NK-92 (cell line): ENCODE data around the gene ADGRG3.

ENCODE experiments used
- DNase-seq: peaks from one replicate; lab custom pipeline; 2025; ENCODE audit not compliant: unreplicated experiment; lab: John Stamatoyannopoulos, UW

Gene ADGRG3

DNA sequence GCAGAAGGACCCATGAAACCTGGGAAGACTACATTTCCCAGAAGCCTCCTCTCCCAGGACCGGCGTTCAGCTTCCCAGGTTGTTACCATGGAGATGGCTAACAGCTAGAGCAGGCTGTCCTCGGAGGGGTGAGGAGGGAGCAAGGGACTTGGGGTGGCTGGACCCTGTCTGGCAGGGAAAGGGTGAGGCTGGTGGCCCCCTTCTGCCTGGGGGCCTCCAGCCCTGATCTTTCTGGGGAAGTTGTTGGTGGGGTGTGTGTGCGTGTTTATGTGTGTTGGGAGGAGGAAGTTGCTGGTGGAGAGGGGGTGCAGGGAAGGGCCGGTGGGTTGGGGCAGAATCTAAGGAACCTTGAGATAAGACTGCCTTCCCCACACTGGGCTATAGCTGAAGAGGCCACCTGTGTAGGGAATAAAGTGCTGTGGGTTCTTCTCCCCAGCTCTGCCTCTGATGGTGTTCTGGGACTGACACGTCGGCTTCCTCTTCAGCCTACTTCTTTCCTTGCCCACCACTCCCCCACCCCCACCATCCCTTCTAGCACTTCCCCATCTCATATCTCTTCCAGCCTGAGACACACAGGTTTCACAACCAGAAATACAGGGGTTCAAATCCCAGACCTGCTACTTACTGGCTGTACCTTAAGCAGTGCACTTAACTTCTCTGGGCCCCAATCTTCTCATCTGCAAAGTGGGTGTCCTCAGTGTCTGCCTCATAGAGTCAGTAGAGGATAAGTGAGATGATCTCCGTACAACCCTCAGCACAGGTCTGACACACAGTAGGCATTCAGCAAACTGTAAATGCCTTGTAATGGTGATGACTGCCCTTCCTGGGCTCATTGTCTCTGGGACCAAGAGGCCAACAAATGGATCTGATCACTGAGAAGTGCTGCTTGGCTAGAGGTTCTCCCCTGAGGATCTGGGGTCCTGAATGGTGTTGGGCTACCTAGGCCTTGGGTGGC is 26.9 kb downstream of the ADGRG3 start, which contains the start of gene DRC7:
TSS of gene DRC7 (plus strand) at position 82 of the 955 bp plus-strand sequence. CDS start 3,144 bp downstream, outside the sequence.
- no peak for DNase-seq

GRCh38 chr16:57695680-57696069 is 27.6 kb downstream of the ADGRG3 start:
- no peak for DNase-seq

DNA sequence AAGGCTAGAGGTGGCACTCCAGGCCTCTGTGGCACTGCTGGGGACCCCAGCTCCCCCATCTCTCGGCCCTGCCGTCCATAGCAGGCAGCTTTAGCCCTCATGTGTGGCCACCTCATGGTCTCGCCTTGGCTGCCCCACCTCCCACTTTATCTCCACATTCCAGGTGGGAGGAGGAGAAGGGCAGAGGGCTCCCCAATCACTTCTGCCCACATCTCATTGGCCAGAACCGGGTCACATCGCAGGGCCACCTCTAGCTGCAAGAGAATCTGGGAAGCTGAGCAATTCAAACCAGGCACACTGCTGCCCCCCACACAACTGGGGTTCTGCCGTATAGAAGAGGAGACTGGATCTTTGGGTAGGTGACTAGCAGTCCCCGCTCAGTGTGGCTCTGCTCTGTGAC is 28.1 kb downstream of the ADGRG3 start:
- DNase-seq: no peak

DNA sequence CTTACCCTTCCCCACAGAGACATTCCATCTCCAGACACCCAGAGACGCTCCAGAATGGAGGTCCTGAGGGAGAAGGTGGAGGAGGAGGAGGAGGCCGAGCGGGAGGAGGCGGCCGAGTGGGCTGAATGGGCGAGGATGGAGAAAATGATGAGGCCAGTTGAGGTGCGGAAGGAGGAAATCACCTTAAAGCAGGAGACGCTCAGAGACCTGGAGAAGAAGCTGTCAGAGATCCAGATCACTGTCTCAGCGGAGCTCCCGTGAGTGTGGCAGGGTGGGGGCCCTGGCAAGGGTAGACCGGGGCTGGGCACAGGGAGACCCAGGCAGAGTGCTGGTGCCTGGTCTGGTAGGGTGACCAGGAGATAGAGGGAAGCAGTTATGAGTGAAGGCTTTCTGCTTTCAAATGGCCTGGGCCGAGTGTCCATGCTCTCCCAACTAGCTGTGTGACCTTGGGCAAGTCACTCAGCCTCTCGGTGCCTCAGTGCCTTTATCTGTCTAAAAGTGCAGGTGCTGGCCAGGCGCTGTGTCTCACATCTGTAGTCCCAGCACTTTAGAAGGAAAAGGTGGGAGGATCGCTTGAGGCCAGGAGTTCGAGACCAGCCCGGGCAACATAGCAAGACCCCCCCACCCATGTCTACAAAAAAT is 29.9 kb downstream of the ADGRG3 start:
- DNase-seq: no peak

- DNase-seq: no peak
Measured at GRCh38 chr16:57698812-57699405, 30.8 kb downstream of the ADGRG3 start.

GRCh38 chr16:57699481-57699880 is 31.4 kb downstream of the ADGRG3 start:
- DNase-seq: no peak

GRCh38 chr16:57699899-57700298 is 31.8 kb downstream of the ADGRG3 start:
- no peak for DNase-seq

DNA sequence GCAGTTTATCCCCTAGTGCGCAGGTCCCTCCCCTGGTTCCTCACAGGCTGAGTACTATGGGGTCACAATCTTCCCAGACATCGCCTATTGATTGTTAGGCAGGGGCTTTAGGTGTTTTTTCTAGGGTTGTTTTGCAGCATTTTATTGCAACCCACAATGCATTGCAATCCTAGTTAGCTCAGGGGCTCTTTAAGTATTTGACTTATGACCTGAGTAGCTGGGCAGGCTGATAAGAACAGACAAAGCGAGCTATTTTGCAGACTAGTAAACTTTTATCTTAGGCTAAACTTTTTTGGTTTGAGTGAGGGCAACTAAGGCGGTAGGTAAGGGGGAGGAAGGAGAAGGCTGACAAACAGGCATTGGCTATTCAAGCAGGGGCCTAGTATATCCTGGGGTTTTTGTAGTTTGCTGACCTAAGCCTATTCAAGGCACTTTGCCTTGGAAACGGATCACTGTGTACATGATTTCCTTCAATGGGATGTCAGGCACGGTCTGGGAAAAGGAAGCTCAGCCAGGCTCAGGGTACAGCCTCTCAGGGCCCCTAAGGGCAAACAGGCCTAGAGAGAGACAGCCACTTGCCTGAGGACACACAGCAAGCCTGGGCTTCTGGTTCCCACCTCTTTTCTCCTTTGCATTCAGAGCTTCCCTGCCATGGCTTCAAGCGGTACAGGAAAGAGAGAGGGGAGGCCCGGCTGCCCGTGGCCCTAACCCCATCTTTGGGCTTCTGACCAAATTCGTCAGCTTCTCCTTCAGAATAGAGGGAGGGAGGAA is 32.9 kb downstream of the ADGRG3 start:
- DNase-seq: no peak

DNA sequence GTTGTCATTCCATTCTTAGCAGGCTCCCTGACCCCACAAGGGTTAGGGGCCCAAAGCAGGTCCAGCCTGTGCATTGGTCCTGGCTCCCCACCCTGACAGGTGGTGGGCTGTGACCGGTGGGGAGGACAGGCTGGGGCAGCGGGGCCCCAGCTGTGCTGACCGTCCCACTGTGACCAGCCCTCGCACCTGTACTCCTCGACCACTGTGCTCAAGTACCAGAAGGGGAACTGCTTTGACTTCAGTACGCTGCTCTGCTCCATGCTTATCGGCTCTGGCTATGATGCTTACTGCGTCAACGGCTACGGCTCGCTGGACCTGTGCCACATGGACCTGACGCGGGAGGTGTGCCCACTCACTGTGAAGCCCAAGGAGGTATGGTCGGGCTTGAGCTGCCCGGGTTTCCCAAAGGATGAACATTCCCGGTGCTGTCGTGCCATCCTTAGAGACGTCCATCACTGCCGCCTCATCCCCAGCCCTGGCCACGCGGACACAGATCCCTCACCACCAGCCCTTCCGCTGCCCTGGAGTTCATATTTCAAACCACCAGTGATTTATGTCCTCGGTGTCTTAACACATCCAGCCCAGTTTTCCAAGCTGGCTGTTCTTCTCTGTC is 33.8 kb downstream of the ADGRG3 start:
- DNase-seq: no peak

- DNase-seq: no peak
Measured at GRCh38 chr16:57703416-57704010, 35.4 kb downstream of the ADGRG3 start.

GRCh38 chr16:57704011-57704904 is 36.2 kb downstream of the ADGRG3 start:
- no peak for DNase-seq

GRCh38 chr16:57704905-57705852 is 37.1 kb downstream of the ADGRG3 start:
- DNase-seq: no peak

DNA sequence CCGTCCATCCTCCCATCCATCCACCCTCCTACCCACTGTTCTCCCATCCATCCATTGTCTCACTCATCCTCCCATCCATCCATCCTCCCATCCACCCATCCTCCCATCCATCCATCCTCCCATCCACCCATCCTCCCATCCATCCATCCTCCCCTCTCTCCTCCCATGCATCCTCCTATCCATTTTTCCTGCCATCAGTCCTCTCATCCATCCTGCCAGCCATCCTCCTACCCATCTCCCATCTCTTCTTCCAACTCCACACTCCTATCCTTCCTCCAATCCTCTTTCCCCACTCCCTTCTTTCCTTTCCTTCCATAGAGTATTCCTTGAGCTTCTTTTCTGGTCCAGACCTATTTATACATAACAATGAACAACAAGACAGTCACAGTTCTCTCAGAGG is 38.6 kb downstream of the ADGRG3 start:
- no peak for DNase-seq

GRCh38 chr16:57707331-57707730 is 39.2 kb downstream of the ADGRG3 start:
- DNase-seq: no peak

DNA sequence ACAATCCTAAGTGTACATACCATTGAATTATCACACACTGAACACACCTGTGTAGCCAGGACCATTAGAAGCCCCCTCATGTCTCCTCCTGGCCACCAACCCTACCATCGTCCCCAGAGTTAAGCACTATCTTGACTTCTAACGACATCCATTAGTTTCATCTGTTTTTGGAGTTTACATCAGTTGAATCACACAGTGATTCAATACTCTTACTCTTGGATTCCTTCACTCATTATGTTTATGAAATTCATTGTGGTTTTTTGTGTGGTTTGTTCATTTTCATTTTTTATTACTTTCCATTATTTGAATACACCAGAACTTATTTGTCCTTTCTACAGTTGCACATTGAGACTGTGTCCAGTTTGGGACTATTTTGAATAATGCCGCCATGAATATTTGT is 40.1 kb downstream of the ADGRG3 start:
- DNase-seq: no peak

DNA sequence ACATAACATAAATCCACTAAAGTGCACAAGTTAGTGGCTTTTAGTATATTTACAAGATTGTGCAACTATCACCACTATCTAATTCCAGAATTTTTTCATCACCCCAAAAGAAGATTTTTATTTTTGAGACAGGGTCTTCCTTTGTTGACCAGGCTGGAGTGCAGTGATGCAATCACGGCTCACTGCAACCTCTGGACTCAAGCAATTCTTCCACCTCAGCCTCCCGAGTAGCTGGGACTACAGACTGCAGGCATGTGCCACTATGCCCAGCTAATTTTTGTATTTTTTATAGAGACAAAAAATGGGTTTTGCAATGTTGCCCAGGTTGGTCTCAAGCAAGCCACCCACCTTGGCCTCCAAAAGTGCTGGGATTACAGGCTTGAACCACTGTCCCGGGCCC is 41.6 kb downstream of the ADGRG3 start:
- DNase-seq: no peak

DNA sequence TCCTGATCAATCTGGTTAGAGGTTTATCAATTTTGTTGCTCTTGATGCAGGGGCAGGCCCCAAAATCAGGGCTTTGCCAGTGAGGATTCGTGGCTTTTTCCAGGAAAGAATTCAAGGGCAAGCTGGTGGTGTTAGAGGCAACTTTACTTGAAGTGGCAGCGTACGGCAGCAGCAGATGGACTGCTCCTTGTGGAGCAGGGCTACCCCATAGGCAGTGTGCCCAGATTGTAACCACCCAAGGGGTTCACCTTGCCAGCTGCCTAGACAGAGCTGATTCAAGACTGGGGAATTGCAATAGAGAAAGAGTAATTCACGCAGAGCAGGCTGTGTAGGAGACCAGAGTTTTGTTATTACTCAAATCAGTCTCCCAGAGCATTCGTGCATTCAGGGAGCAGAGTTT is 43.2 kb downstream of the ADGRG3 start:
- DNase-seq: no peak

GRCh38 chr16:57711993-57712392 is 43.9 kb downstream of the ADGRG3 start:
- DNase-seq: no peak
